ENCODE data around the gene TGFBR3. TPM values are rescaled to one million over a fixed set of nuclear protein-coding genes. Genes with fewer than 3 reads are reported as not detected.

The TGFBR3 gene
- total and polyA plus RNA-seq, 2 experiments from 2014 or later: 46.8 to 68.3 TPM

DNA sequence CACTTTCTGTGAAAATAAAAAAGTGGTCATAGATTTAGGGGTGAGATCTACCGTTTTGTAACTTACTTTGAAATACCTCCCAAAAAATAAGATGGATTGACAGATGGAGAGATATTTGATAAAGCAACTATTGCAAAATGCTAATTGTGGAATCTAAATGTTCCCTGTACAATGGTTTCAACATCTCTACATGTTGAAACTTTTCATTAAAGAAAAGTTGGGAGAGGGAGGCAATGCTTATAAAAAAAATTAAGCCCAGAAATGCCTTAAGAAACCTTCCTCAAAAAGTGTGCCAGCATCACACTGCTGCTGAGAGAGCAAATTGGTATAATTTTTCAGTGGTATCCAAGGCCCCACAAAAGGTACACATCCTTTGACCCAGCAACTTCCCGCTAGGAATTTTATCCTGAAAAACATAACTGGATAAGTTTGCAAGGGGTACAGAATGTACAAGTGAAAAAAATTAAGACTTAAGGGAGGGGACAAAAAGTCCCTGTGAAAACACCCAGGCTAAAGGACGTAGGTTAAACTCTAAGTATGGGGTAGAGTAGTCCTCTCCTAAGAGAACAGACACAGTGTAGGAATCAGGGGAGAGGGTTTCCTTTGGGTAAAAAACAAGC lies 84.3 kb downstream of the TGFBR3 start:
- 90% methylated on average over 3 of the region's 3 CpGs for WGBS (ENCODE audit: low lambda C conversion rate, missing lambda C conversion rate)
- Histone ChIP-seq H4K20me1 (ENCODE audit: insufficient read depth, poor library complexity, severe bottlenecking) (no peaks in the 10 kb centered on the region), H3K9me3 (ENCODE audit: low read depth) (no peaks in the 10 kb centered on the region), H3K36me3 (replicated peaks; ENCODE audit: insufficient read depth, low read depth) (no peaks in the 10 kb centered on the region), H3K4me3 (no peak overlapping the region), H3K27ac (no peak overlapping the region), H3K4me1 (ENCODE audit: insufficient read depth) (peaks cover 19% of the 10 kb centered on the region), H3K9me2 (replicated peaks; ENCODE audit: insufficient read depth) (no peaks in the 10 kb centered on the region), H2AFZ (no peak overlapping the region), H3K79me2 (peaks cover 23% of the 10 kb centered on the region), H3K4me2 (no peak overlapping the region), H3K27me3 (no peaks in the 10 kb centered on the region)
- DNase-seq (ENCODE audit: low spot score): no peak
- TF ChIP-seq EZH2phosphoT487 (IDR thresholded peaks at IDR 0.05; ENCODE audit: low read depth, severe bottlenecking, unreplicated experiment): no peak
- TF ChIP-seq CTCF (IDR thresholded peaks at IDR 0.05; ENCODE audit: poor library complexity): no peak
- no peak for TF ChIP-seq EZH2 (IDR thresholded peaks at IDR 0.05; ENCODE audit: borderline replicate concordance)

- Histone ChIP-seq H3K79me2 (peaks cover 14% of the 10 kb centered on the region), H3K27me3 (no peaks in the 10 kb centered on the region), H3K4me2 (no peak overlapping the region), H3K9me3 (ENCODE audit: low read depth) (no peaks in the 10 kb centered on the region), H3K4me3 (no peak overlapping the region), H3K27ac (no peak overlapping the region), H3K4me1 (ENCODE audit: insufficient read depth) (peaks cover 14% of the 10 kb centered on the region), H3K9me2 (replicated peaks; ENCODE audit: insufficient read depth) (no peaks in the 10 kb centered on the region), H2AFZ (no peak overlapping the region), H3K36me3 (replicated peaks; ENCODE audit: insufficient read depth, low read depth) (no peaks in the 10 kb centered on the region), H4K20me1 (ENCODE audit: insufficient read depth, poor library complexity, severe bottlenecking) (no peaks in the 10 kb centered on the region)
- DNase-seq (ENCODE audit: low spot score): no peak
- TF ChIP-seq EZH2 (IDR thresholded peaks at IDR 0.05; ENCODE audit: borderline replicate concordance) (no peak), EZH2phosphoT487 (IDR thresholded peaks at IDR 0.05; ENCODE audit: low read depth, severe bottlenecking, unreplicated experiment) (no peak), CTCF (IDR thresholded peaks at IDR 0.05; ENCODE audit: poor library complexity) (no peak)
- WGBS (ENCODE audit: low lambda C conversion rate, missing lambda C conversion rate): 87% methylated on average over 3 of the region's 3 CpGs
Observed at GRCh38 chr1:91799863-91800262, 86.1 kb downstream of the TGFBR3 start.

GRCh38 chr1:91799159-91799558 lies 86.8 kb downstream of the TGFBR3 start:
- Histone ChIP-seq H3K4me1 (ENCODE audit: insufficient read depth) (peaks cover 14% of the 10 kb centered on the region), H3K27me3 (no peaks in the 10 kb centered on the region), H3K4me2 (no peak overlapping the region), H3K79me2 (peaks cover 7% of the 10 kb centered on the region), H3K4me3 (no peak overlapping the region), H3K27ac (peak overlapping the region; percentile 16), H4K20me1 (ENCODE audit: insufficient read depth, poor library complexity, severe bottlenecking) (no peaks in the 10 kb centered on the region), H3K9me3 (ENCODE audit: low read depth) (no peaks in the 10 kb centered on the region), H2AFZ (no peak overlapping the region), H3K9me2 (replicated peaks; ENCODE audit: insufficient read depth) (no peaks in the 10 kb centered on the region), H3K36me3 (replicated peaks; ENCODE audit: insufficient read depth, low read depth) (no peaks in the 10 kb centered on the region)
- no peak for DNase-seq (ENCODE audit: low spot score)
- WGBS (ENCODE audit: low lambda C conversion rate, missing lambda C conversion rate): 79% methylated on average over 5 of the region's 5 CpGs
- TF ChIP-seq CTCF (IDR thresholded peaks at IDR 0.05; ENCODE audit: poor library complexity): no peak
- TF ChIP-seq EZH2phosphoT487 (IDR thresholded peaks at IDR 0.05; ENCODE audit: low read depth, severe bottlenecking, unreplicated experiment): no peak
- no peak for TF ChIP-seq EZH2 (IDR thresholded peaks at IDR 0.05; ENCODE audit: borderline replicate concordance)
